IMR-90 (cell line): ENCODE data around the gene RPS5. TPM values are rescaled to one million over a fixed set of nuclear protein-coding genes. Genes with fewer than 3 reads are reported as not detected.
A peak's percentile ranks its signal among the peaks of the same experiment; 100 is the strongest.

ENCODE experiments used
- ATAC-seq: fragments of 200-7000 bp; cut with Tn5 transposase; 2 replicates; pipeline ENCODE4 v1.9.1; 2020; ENCODE audit warnings: low read depth, mild to moderate bottlenecking, moderate library complexity
- BruUV-seq: library from RNA; stranded (reverse); fragments of 400-500 nt; replicated peaks from 2 replicates; lab custom pipeline; 2021; lab: Mats Ljungman, UMichigan
- CTCF ChIA-PET: fragments of 300-600 bp; formaldehyde crosslinking; extraction: SDS; loops from one replicate; lab custom pipeline; 2021; ENCODE audit warnings: antibody characterized with exemption; lab: Yijun Ruan, JAX
- POLR2A ChIA-PET: fragments of 300-600 bp; sonication (Branson Sonifier 250); formaldehyde crosslinking; loops from one replicate; lab custom pipeline; 2022; ENCODE audit warnings: antibody characterized with exemption; ENCODE audit not compliant: unreplicated experiment; lab: Charles Lee
- DNase-seq: peaks from one replicate; pipeline ENCODE4 v3.0.0; 2013
- H2AFZ ChIP-seq: replicated peaks from 2 replicates; pipeline ENCODE3; 2013; ENCODE audit warnings: low read length, mild to moderate bottlenecking; ENCODE audit not compliant: poor library complexity
- H2AK5ac ChIP-seq: 2 replicates; pipeline ENCODE4 v1.6.1; 2013; ENCODE audit warnings: low read depth, low read length, inconsistent platforms
- H2AK9ac ChIP-seq: replicated peaks from 2 replicates; pipeline ENCODE3; 2013; ENCODE audit warnings: mild to moderate bottlenecking, low read depth, low read length, moderate library complexity; ENCODE audit not compliant: poor library complexity
- H2BK120ac ChIP-seq: 2 replicates; pipeline ENCODE4 v1.6.1; 2013; ENCODE audit warnings: low read depth, low read length, inconsistent platforms
- H2BK15ac ChIP-seq: 3 replicates; pipeline ENCODE4 v1.6.1; 2013; ENCODE audit warnings: low read depth, low read length, inconsistent platforms
- H2BK20ac ChIP-seq: 2 replicates; pipeline ENCODE4 v1.6.1; 2013; ENCODE audit warnings: low read depth, mild to moderate bottlenecking, inconsistent platforms, low read length, moderate library complexity
- H2BK5ac ChIP-seq: 2 replicates; pipeline ENCODE4 v1.6.1; 2013; ENCODE audit warnings: mild to moderate bottlenecking, low read depth, low read length, inconsistent platforms; ENCODE audit not compliant: poor library complexity, severe bottlenecking
- H3K14ac ChIP-seq: replicated peaks from 2 replicates; pipeline ENCODE4 v1.6.1; 2013; ENCODE audit warnings: low read depth, low read length, inconsistent platforms
- H3K18ac ChIP-seq: 2 replicates; pipeline ENCODE4 v1.6.1; 2013; ENCODE audit warnings: low read depth, low read length, control low read depth
- H3K23ac ChIP-seq: 2 replicates; pipeline ENCODE4 v1.6.1; 2013; ENCODE audit warnings: low read depth, low read length, inconsistent platforms
- H3K27ac ChIP-seq: 2 replicates; pipeline ENCODE4 v1.5.1; 2013; ENCODE audit warnings: mild to moderate bottlenecking, control low read depth, low read length; ENCODE audit not compliant: insufficient read depth
- H3K27me3 ChIP-seq: 2 replicates; pipeline ENCODE4 v1.6.1; 2013; ENCODE audit warnings: low read length; ENCODE audit not compliant: control insufficient read depth, insufficient read depth
- H3K36me3 ChIP-seq: 2 replicates; pipeline ENCODE4 v1.6.1; 2013; ENCODE audit warnings: low read length, mixed read lengths; ENCODE audit not compliant: control insufficient read depth, insufficient read depth
- H3K4ac ChIP-seq: 2 replicates; pipeline ENCODE4 v1.6.1; 2013; ENCODE audit warnings: low read depth, low read length, inconsistent platforms
- H3K4me1 ChIP-seq: 2 replicates; pipeline ENCODE4 v1.6.1; 2013; ENCODE audit warnings: low read length, mixed read lengths; ENCODE audit not compliant: control insufficient read depth, insufficient read depth
- H3K4me2 ChIP-seq: 2 replicates; pipeline ENCODE4 v1.6.1; 2013; ENCODE audit warnings: low read depth, mild to moderate bottlenecking, control low read depth, low read length, moderate library complexity
- H3K4me3 ChIP-seq: 2 replicates; pipeline ENCODE4 v1.5.1; 2013; ENCODE audit warnings: low read depth, mild to moderate bottlenecking, control low read depth, low read length, moderate library complexity; ENCODE audit not compliant: insufficient read depth
- H3K56ac ChIP-seq: 2 replicates; pipeline ENCODE4 v1.6.1; 2013; ENCODE audit warnings: low read length, inconsistent platforms; ENCODE audit not compliant: insufficient read depth; ENCODE audit errors: extremely low read depth
- H3K79me1 ChIP-seq, 2 experiments: 2 replicates each; pipeline ENCODE4 v1.6.1; 2013; ENCODE audit warnings: low read length in 2 of 2, inconsistent platforms in 1 of 2, low read depth in 1 of 2
- H3K9ac ChIP-seq: 2 replicates; pipeline ENCODE4 v1.6.1; 2013; ENCODE audit warnings: low read depth, low read length, control low read depth
- H3K9me1 ChIP-seq: 2 replicates; pipeline ENCODE4 v1.6.1; 2013; ENCODE audit warnings: low read length, inconsistent platforms; ENCODE audit not compliant: insufficient read depth
- H3K9me3 ChIP-seq: 2 replicates; pipeline ENCODE4 v1.6.1; 2013; ENCODE audit warnings: low read length; ENCODE audit not compliant: control insufficient read depth, insufficient read depth
- H4K20me1 ChIP-seq: 2 replicates; pipeline ENCODE4 v1.6.1; 2013; ENCODE audit warnings: low read length, inconsistent platforms; ENCODE audit not compliant: insufficient read depth
- H4K5ac ChIP-seq: 2 replicates; pipeline ENCODE4 v1.6.1; 2013; ENCODE audit warnings: mild to moderate bottlenecking, low read depth, low read length, control low read depth
- H4K8ac ChIP-seq, 2 experiments: 2 replicates each; pipeline ENCODE4 v1.6.1; 2013; ENCODE audit warnings: low read depth in 2 of 2, low read length in 2 of 2, control low read depth in 1 of 2, inconsistent platforms in 1 of 2
- H4K91ac ChIP-seq: 2 replicates; pipeline ENCODE4 v1.6.1; 2013; ENCODE audit warnings: low read depth, low read length, inconsistent platforms; ENCODE audit not compliant: insufficient read depth
- CHD1 ChIP-seq: IDR thresholded peaks from 2 replicates; pipeline ENCODE4 v1.6.1; 2012; ENCODE audit warnings: low read depth, low read length, improper control_type of control experiment
- POLR2A ChIP-seq: IDR thresholded peaks from 2 replicates; pipeline ENCODE4 v1.6.1; 2012; ENCODE audit warnings: mild to moderate bottlenecking, low read depth, low read length
- USF2 ChIP-seq: fragments of 150-350 bp; IDR thresholded peaks from 2 replicates; pipeline ENCODE4 v1.6.1; 2017; ENCODE audit warnings: mild to moderate bottlenecking, antibody characterized with exemption, low read length, low read depth
- WGBS, 2 experiments: methylation state at CpG; one replicate each; pipeline versions ENCODE4 v1.1.5 to v1.1.7; 2013; ENCODE audit warnings: missing lambda C conversion rate in 2 of 2; ENCODE audit not compliant: insufficient read length in 1 of 2; ENCODE audit errors: extremely low coverage in 2 of 2; 5-methylcytosine and 5-hydroxymethylcytosine counted together
- dilution Hi-C: fragments of 300-500 bp; cut with HindIII; formaldehyde crosslinking; loops from one replicate; pipeline ENCODE4 v1.14.3; 2018; ENCODE audit warnings: low sequenced_read_pairs; ENCODE audit not compliant: unreplicated experiment
- in situ Hi-C: fragments of 300-500 bp; cut with MboI; formaldehyde crosslinking; loops from 3 replicates; pipeline ENCODE4 v1.14.3; 2019; ENCODE audit warnings: low sequenced_read_pairs, inconsistent platforms, mixed read lengths
- intact Hi-C: fragments of 100-400 bp; cut with micrococcal nuclease; formaldehyde crosslinking; loops from 2 replicates; pipeline ENCODE4 v1.10.0; 2022
- polyA plus RNA-seq, 3 experiments: library from polyadenylated mRNA; depleted of rRNA; stranded (reverse); fragments of >200 nt; gene quantifications; 2 replicates each; pipeline ENCODE4 v1.2.3, GENCODE V29; 2012; ENCODE audit warnings: low replicate concordance in 1 of 3
- total RNA-seq: library from RNA; depleted of rRNA; stranded (reverse); fragments of >200 nt; gene quantifications from 2 replicates; pipeline ENCODE4 v1.2.3, GENCODE V29; 2012

The RPS5 gene
- total and polyA plus RNA-seq, 2 of the 4 experiments (the other 2 are of a cell fraction), result 3,265 to 5,858 TPM

DNA sequence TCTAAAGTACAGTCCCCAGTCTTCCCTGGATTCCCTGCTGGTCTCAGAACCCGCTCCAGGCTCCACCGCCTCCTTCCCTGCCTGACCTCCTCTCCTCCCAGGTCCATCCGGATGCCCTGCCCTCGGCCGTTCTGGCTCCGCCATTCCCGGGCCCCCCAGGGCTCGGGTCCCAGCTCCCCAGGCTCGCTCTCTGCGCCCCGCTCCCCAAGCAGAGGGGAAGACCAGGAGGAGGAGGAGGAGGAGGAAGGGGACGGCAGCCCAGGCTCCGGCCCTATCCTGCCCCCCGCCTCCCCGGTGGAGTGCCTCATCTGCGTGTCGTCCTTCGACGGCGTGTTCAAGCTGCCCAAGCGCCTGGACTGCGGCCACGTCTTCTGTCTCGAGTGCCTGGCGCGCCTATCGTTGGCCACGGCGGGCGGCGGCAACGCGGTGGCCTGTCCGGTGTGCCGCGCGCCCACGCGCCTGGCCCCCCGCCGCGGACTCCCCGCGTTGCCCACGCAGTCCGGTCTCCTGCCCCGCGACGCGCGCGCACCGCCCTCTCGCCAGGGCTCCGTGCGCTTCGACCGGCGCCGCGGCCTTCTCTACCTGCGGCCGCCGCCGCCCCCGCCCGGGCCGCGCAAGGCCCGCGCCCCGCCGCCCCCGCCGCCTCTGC lies 9.0 kb downstream of the RPS5 start:
- ChIA-PET CTCF (no interaction called here), POLR2A (no interaction called here)
- H3K27me3 ChIP-seq, result no peaks in the 10 kb centered on the region
- H2BK15ac ChIP-seq, result no peak overlapping the region
- H3K4me3 ChIP-seq, result no peak overlapping the region
- intact Hi-C loops, result no loop called here
- H3K4me1 ChIP-seq, result peaks cover 2% of the 10 kb centered on the region
- BruUV-seq, result no TSS peak
- H3K23ac ChIP-seq, result no peak overlapping the region
- 0 out of 2 replicates have a peak, but pooled peaks have one; percentile 18 for TF ChIP-seq POLR2A
- no peak for TF ChIP-seq CHD1
- no peak for TF ChIP-seq USF2
- dilution Hi-C loops, result no loop called here
- no peak overlapping the region for H3K27ac ChIP-seq
- H3K9me1 ChIP-seq, result no peaks in the 10 kb centered on the region
- no peak overlapping the region for H3K14ac ChIP-seq
- H2BK20ac ChIP-seq, result no peak overlapping the region
- H4K8ac ChIP-seq, result no peak overlapping the region
- H2BK120ac ChIP-seq, result no peak overlapping the region
- H3K36me3 ChIP-seq, result peaks cover 26% of the 10 kb centered on the region
- no peak overlapping the region for H2BK5ac ChIP-seq
- H3K4me2 ChIP-seq, result no peak overlapping the region
- DNase-seq (no peak), ATAC-seq (peak; percentile 27)
- H3K4ac ChIP-seq, result no peak overlapping the region
- in situ Hi-C loops, result no loop called here
- H3K9ac ChIP-seq, result no peak overlapping the region
- H2AK5ac ChIP-seq, result no peak overlapping the region
- WGBS, 2 experiments, result 19% methylated on average over 42 of the region's 75 CpGs; no CpG with 5 or more reads in 1 of the 2 experiments
- H3K79me1 ChIP-seq, result peaks cover 9 to 39% of the 10 kb centered on the region in 2 experiments
- no peak overlapping the region for H3K56ac ChIP-seq
- no peaks in the 10 kb centered on the region for H3K9me3 ChIP-seq
- H3K18ac ChIP-seq, result no peak overlapping the region
- H2AK9ac ChIP-seq, result no peak overlapping the region
- H4K91ac ChIP-seq, result no peak overlapping the region
- H4K20me1 ChIP-seq, result peaks cover 29% of the 10 kb centered on the region
- no peak overlapping the region for H4K5ac ChIP-seq
- peak overlapping the region; percentile 61 for H2AFZ ChIP-seq
